ENCODE results near the gene BCDIN3D. TPM values are rescaled to one million over a fixed set of nuclear protein-coding genes. Genes with fewer than 3 reads are reported as not detected.

Gene BCDIN3D
- total and polyA plus RNA-seq, 9 of the 15 experiments (the other 6 are each of a cell fraction or from before 2014, with no cell fraction given) = 3.7 to 6.9 (median 5.6) TPM

- TF ChIP-seq, protein P1, sequence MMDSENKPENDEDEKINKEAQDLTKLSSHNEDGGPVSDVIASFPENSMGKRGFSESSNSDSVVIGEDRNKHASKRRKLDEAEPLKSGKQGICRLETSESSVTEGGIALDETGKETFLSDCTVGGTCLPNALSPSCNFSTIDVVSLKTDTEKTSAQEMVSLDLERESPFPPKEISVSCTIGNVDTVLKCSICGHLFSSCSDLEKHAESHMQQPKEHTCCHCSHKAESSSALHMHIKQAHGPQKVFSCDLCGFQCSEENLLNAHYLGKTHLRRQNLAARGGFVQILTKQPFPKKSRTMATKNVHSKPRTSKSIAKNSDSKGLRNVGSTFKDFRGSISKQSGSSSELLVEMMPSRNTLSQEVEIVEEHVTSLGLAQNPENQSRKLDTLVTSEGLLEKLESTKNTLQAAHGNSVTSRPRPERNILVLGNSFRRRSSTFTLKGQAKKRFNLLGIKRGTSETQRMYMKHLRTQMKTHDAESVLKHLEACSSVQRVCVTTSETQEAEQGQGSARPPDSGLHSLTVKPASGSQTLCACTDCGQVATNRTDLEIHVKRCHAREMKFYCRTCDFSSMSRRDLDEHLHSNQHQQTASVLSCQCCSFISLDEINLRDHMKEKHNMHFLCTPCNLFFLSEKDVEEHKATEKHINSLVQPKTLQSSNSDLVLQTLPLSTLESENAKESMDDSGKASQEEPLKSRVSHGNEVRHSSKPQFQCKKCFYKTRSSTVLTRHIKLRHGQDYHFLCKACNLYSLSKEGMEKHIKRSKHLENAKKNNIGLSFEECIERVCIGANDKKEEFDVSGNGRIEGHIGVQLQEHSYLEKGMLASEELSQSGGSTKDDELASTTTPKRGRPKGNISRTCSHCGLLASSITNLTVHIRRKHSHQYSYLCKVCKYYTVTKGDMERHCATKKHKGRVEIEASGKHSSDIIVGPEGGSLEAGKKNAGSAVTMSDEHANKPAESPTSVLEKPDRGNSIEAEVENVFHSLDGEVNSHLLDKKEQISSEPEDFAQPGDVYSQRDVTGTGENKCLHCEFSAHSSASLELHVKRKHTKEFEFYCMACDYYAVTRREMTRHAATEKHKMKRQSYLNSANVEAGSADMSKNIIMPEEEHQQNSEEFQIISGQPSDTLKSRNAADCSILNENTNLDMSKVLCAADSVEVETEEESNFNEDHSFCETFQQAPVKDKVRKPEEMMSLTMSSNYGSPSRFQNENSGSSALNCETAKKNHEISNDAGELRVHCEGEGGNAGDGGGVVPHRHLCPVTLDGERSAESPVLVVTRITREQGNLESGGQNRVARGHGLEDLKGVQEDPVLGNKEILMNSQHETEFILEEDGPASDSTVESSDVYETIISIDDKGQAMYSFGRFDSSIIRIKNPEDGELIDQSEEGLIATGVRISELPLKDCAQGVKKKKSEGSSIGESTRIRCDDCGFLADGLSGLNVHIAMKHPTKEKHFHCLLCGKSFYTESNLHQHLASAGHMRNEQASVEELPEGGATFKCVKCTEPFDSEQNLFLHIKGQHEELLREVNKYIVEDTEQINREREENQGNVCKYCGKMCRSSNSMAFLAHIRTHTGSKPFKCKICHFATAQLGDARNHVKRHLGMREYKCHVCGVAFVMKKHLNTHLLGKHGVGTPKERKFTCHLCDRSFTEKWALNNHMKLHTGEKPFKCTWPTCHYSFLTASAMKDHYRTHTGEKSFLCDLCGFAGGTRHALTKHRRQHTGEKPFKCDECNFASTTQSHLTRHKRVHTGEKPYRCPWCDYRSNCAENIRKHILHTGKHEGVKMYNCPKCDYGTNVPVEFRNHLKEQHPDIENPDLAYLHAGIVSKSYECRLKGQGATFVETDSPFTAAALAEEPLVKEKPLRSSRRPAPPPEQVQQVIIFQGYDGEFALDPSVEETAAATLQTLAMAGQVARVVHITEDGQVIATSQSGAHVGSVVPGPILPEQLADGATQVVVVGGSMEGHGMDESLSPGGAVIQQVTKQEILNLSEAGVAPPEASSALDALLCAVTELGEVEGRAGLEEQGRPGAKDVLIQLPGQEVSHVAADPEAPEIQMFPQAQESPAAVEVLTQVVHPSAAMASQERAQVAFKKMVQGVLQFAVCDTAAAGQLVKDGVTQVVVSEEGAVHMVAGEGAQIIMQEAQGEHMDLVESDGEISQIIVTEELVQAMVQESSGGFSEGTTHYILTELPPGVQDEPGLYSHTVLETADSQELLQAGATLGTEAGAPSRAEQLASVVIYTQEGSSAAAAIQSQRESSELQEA (IDR thresholded peaks at IDR 0.05; ENCODE audit: low read depth) = no peak
- TF ChIP-seq, protein P2, sequence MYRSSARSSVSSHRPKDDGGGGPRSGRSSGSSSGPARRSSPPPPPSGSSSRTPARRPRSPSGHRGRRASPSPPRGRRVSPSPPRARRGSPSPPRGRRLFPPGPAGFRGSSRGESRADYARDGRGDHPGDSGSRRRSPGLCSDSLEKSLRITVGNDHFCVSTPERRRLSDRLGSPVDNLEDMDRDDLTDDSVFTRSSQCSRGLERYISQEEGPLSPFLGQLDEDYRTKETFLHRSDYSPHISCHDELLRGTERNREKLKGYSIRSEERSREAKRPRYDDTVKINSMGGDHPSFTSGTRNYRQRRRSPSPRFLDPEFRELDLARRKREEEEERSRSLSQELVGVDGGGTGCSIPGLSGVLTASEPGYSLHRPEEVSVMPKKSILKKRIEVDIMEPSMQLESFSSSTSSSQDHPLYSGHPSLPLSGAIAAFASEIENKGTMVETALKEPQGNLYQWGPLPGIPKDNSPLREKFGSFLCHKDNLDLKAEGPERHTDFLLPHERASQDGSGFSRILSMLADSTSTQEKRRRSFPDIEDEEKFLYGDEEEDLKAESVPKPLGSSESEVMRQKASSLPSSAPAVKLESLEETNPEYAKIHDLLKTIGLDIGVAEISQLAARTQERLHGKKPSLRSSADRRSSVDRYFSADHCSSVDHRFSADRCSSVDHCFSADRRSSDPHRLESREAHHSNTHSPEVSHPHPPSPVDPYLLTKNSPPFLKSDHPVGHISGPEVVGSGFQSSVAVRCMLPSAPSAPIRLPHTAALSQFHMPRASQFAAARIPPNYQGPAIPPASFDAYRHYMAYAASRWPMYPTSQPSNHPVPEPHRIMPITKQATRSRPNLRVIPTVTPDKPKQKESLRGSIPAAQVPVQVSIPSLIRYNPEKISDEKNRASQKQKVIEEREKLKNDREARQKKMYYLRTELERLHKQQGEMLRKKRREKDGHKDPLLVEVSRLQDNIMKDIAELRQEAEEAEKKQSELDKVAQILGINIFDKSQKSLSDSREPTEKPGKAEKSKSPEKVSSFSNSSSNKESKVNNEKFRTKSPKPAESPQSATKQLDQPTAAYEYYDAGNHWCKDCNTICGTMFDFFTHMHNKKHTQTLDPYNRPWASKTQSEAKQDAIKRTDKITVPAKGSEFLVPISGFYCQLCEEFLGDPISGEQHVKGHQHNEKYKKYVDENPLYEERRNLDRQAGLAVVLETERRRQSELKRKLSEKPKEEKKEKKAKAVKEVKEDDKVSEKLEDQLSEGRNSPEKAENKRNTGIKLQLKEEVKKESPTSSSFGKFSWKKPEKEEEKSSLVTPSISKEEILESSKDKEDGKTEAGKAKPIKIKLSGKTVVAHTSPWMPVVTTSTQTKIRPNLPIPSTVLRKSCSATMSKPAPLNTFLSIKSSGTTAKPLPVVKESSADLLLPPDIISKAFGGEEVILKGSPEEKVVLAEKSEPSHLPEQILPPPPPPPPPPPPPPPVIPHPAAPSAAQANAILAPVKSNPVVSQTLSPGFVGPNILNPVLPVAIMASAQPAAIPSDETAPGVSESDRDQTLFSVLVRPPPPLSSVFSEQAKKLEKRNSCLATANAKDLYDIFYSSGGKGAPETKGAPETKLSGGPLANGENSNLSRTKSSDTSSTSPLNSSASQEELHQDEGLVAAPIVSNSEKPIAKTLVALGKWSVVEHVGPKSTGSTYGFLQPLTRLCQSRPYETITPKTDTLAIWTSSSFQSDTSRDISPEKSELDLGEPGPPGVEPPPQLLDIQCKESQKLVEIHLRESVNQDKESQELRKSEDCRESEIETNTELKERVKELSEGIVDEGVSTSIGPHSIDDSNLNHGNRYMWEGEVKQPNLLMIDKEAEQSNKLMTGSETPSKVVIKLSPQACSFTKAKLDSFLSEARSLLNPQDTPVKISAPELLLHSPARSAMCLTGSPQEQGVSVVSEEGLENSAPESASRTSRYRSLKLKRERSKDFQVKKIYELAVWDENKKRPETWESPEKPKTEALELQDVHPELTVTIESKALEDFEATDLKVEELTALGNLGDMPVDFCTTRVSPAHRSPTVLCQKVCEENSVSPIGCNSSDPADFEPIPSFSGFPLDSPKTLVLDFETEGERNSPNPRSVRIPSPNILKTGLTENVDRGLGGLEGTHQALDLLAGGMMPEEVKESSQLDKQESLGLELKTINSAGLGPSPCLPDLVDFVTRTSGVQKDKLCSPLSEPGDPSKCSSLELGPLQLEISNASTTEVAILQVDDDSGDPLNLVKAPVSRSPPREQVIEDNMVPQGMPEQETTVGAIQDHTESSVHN (IDR thresholded peaks at IDR 0.05; ENCODE audit: borderline replicate concordance in 1 of 2, low read depth in 1 of 2) = peak; percentile 70 to 98; a peak in 3 of 4 replicates
- TF ChIP-seq ZNF133 (CRISPR knock-in tag; IDR thresholded peaks at IDR 0.05) (no peak), ZKSCAN1 (IDR thresholded peaks at IDR 0.05; ENCODE audit: low read depth, low read length) (no peak)
- TF ChIP-seq, protein P3, sequence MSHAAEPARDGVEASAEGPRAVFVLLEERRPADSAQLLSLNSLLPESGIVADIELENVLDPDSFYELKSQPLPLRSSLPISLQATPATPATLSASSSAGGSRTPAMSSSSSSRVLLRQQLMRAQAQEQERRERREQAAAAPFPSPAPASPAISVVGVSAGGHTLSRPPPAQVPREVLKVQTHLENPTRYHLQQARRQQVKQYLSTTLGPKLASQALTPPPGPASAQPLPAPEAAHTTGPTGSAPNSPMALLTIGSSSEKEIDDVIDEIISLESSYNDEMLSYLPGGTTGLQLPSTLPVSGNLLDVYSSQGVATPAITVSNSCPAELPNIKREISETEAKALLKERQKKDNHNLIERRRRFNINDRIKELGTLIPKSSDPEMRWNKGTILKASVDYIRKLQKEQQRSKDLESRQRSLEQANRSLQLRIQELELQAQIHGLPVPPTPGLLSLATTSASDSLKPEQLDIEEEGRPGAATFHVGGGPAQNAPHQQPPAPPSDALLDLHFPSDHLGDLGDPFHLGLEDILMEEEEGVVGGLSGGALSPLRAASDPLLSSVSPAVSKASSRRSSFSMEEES (CRISPR knock-in tag; IDR thresholded peaks at IDR 0.05) = no peak
Observed at GRCh38 chr12:49868952-49869815, 26.3 kb upstream of the BCDIN3D start (continued).
